ENCODE data around the gene PAIP2B. TPM values are rescaled to one million over a fixed set of nuclear protein-coding genes. Genes with fewer than 3 reads are reported as not detected.

Gene PAIP2B
- total and polyA plus RNA-seq, 10 of the 15 experiments (the other 5 are each of a cell fraction or from before 2014, with no cell fraction given), result 0.06 to 0.79 (median 0.32) TPM

DNA sequence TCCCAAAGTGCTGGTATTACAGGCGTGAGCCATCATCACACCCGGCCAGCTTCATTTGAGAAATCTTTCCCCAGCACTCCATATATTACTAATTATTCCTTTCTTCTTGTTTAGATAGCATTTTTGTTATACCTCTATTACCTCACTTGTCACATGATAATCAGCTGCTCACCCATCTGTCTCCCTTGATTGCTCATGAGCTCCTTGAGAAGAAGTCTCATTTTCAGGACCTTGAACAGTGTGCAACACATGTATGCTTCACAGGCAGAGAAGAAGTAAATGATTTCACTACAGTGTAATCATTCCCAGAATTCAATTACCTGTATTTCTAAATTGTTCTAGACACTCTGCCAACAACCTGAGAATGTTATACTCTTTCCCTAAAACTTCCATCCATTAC lies 6.2 kb downstream of the PAIP2B start:
- DNase-seq (ENCODE audit: low read depth, low spot score) (no peak), FAIRE-seq (no peak), ATAC-seq (no peak)
- intact Hi-C loops (cut with micrococcal nuclease; ENCODE audit: unreplicated experiment), result no loop called here
- WGBS (ENCODE audit: insufficient coverage, insufficient replicate concordance, low lambda C conversion rate, missing lambda C conversion rate), result 10% methylated on average over 2 of the region's 2 CpGs
- H3K9ac ChIP-seq (ENCODE audit: control insufficient read depth, insufficient read depth, low read length), result no peak overlapping the region
- ChIA-PET RAD21 (ENCODE audit: unreplicated experiment) (no interaction called here), POLR2A (no interaction called here), CTCF (interaction anchor here (1.0 to 1.1 kb wide), 2 partner anchors 11 to 79 kb away, joined by 3 read pairs; no protein-coding TSS in a partner anchor), SMC1A (ENCODE audit: uncharacterized antibody, unreplicated experiment) (interaction anchor here (1.0 kb wide), 1 partner anchor 28 kb away, joined by 3 read pairs; no protein-coding TSS in a partner anchor)
- H3K36me3 ChIP-seq (ENCODE audit: control insufficient read depth in 2 of 2, insufficient read depth in 2 of 2, low read length in 1 of 2), result no peaks in the 10 kb centered on the region
- H3K79me2 ChIP-seq (ENCODE audit: control insufficient read depth, insufficient read depth, low read length), result no peaks in the 10 kb centered on the region
- no peak overlapping the region for H2AFZ ChIP-seq (ENCODE audit: control insufficient read depth, low read depth, low read length)
- no peak overlapping the region for H3K27ac ChIP-seq (ENCODE audit: control insufficient read depth, insufficient read depth)
- no peak overlapping the region for H3K4me3 ChIP-seq
- H3K27me3 ChIP-seq (replicated peaks in 1 of 2; ENCODE audit: control insufficient read depth in 2 of 2, insufficient read depth in 2 of 2, low read length in 1 of 2), result no peaks in the 10 kb centered on the region
- no peaks in the 10 kb centered on the region for H3K9me3 ChIP-seq (replicated peaks; ENCODE audit: control insufficient read depth, insufficient read depth, low read length)
- TF ChIP-seq, protein P1, sequence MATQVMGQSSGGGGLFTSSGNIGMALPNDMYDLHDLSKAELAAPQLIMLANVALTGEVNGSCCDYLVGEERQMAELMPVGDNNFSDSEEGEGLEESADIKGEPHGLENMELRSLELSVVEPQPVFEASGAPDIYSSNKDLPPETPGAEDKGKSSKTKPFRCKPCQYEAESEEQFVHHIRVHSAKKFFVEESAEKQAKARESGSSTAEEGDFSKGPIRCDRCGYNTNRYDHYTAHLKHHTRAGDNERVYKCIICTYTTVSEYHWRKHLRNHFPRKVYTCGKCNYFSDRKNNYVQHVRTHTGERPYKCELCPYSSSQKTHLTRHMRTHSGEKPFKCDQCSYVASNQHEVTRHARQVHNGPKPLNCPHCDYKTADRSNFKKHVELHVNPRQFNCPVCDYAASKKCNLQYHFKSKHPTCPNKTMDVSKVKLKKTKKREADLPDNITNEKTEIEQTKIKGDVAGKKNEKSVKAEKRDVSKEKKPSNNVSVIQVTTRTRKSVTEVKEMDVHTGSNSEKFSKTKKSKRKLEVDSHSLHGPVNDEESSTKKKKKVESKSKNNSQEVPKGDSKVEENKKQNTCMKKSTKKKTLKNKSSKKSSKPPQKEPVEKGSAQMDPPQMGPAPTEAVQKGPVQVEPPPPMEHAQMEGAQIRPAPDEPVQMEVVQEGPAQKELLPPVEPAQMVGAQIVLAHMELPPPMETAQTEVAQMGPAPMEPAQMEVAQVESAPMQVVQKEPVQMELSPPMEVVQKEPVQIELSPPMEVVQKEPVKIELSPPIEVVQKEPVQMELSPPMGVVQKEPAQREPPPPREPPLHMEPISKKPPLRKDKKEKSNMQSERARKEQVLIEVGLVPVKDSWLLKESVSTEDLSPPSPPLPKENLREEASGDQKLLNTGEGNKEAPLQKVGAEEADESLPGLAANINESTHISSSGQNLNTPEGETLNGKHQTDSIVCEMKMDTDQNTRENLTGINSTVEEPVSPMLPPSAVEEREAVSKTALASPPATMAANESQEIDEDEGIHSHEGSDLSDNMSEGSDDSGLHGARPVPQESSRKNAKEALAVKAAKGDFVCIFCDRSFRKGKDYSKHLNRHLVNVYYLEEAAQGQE (IDR thresholded peaks at IDR 0.05; ENCODE audit: low read depth, low read length), result peak; percentile 57; the same call in 1 of the 2 replicates
- TF ChIP-seq RAD51 (IDR thresholded peaks at IDR 0.05), result peak; percentile 46; the same call in 1 of the 2 replicates
- TF ChIP-seq ZBED1 (IDR thresholded peaks at IDR 0.05; ENCODE audit: borderline replicate concordance), result no peak
- H4K20me1 ChIP-seq (ENCODE audit: control insufficient read depth, insufficient read depth), result no peaks in the 10 kb centered on the region
- no TSS peak for BruUV-seq (replicated peaks)
- in situ Hi-C loops (cut with MboI), result no loop called here
- H3K4me2 ChIP-seq (ENCODE audit: control insufficient read depth, insufficient read depth), result no peak overlapping the region
- H3K4me1 ChIP-seq (ENCODE audit: control insufficient read depth, insufficient read depth, low read length), result no peaks in the 10 kb centered on the region

DNA sequence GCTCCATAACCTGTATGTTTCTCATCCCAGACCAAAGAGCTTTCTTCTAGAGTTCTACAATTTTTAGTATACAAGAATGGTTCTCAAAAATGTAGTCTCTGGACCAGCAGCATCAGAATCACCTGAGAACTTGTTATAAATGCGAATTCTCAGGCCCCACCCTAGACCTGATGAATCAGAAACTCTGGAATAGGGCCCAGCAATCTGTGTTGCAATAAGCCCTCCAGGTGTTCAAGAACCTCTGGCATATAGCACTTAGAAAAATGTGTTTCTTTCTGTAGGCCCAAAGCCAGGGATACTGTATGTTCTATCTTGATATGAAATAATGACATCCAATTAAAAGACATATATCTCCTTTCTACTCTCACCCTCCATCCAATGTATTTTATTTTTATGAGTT lies 10.4 kb downstream of the PAIP2B start:
- no peaks in the 10 kb centered on the region for H4K20me1 ChIP-seq (ENCODE audit: control insufficient read depth, insufficient read depth)
- ATAC-seq (no peak), FAIRE-seq (no peak), DNase-seq (ENCODE audit: low read depth, low spot score) (no peak)
- ChIA-PET SMC1A (ENCODE audit: uncharacterized antibody, unreplicated experiment) (interaction anchor here (0.6 to 1.3 kb wide), 3 partner anchors 10 to 117 kb away, joined by 3 to 4 read pairs (median 3); no protein-coding TSS in a partner anchor), POLR2A (no interaction called here), RAD21 (ENCODE audit: unreplicated experiment) (no interaction called here), CTCF (no interaction called here)
- H3K9ac ChIP-seq (ENCODE audit: control insufficient read depth, insufficient read depth, low read length), result no peak overlapping the region
- H3K79me2 ChIP-seq (ENCODE audit: control insufficient read depth, insufficient read depth, low read length), result no peaks in the 10 kb centered on the region
- H3K27me3 ChIP-seq (replicated peaks in 1 of 2; ENCODE audit: control insufficient read depth in 2 of 2, insufficient read depth in 2 of 2, low read length in 1 of 2), result no peaks in the 10 kb centered on the region
- no peak overlapping the region for H3K4me3 ChIP-seq
- intact Hi-C loops (cut with micrococcal nuclease; ENCODE audit: unreplicated experiment) (no loop called here), in situ Hi-C loops (cut with MboI) (no loop called here)
- no TSS peak for BruUV-seq (replicated peaks)
- 47% methylated on average over 1 of the region's 1 CpG for WGBS (ENCODE audit: insufficient coverage, insufficient replicate concordance, low lambda C conversion rate, missing lambda C conversion rate)
- H3K9me3 ChIP-seq (replicated peaks; ENCODE audit: control insufficient read depth, insufficient read depth, low read length), result no peaks in the 10 kb centered on the region
- no peak overlapping the region for H3K4me2 ChIP-seq (ENCODE audit: control insufficient read depth, insufficient read depth)
- H3K4me1 ChIP-seq (ENCODE audit: control insufficient read depth, insufficient read depth, low read length), result no peaks in the 10 kb centered on the region
- no peak overlapping the region for H2AFZ ChIP-seq (ENCODE audit: control insufficient read depth, low read depth, low read length)
- no peaks in the 10 kb centered on the region for H3K36me3 ChIP-seq (ENCODE audit: control insufficient read depth in 2 of 2, insufficient read depth in 2 of 2, low read length in 1 of 2)
- no peak overlapping the region for H3K27ac ChIP-seq (ENCODE audit: control insufficient read depth, insufficient read depth)
- TF ChIP-seq BACH1 (IDR thresholded peaks at IDR 0.05; ENCODE audit: borderline replicate concordance) (no peak), SMAD5 (IDR thresholded peaks at IDR 0.05; ENCODE audit: low read depth) (no peak), MYB (IDR thresholded peaks at IDR 0.05; ENCODE audit: borderline replicate concordance, low read depth, low read length) (no peak), YBX1 (IDR thresholded peaks at IDR 0.05) (no peak), MAX (IDR thresholded peaks at IDR 0.05; ENCODE audit: low read depth, low read length) (no peak), ZNF622 (IDR thresholded peaks at IDR 0.05) (no peak), EP300 (IDR thresholded peaks at IDR 0.05; ENCODE audit: borderline replicate concordance in 1 of 2, control insufficient read depth in 1 of 2, low read depth in 2 of 2, low read length in 2 of 2) (no peak)
- TF ChIP-seq, protein P2, sequence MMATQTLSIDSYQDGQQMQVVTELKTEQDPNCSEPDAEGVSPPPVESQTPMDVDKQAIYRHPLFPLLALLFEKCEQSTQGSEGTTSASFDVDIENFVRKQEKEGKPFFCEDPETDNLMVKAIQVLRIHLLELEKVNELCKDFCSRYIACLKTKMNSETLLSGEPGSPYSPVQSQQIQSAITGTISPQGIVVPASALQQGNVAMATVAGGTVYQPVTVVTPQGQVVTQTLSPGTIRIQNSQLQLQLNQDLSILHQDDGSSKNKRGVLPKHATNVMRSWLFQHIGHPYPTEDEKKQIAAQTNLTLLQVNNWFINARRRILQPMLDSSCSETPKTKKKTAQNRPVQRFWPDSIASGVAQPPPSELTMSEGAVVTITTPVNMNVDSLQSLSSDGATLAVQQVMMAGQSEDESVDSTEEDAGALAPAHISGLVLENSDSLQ (IDR thresholded peaks at IDR 0.05), result no peak
